DMS53 (cell line): ENCODE results near the gene IFITM1.
"Not testable (repeated sequence)": the region's sequence is repeated elsewhere in the genome, so short reads cannot be mapped to it uniquely, and the experiment has no call there.

Experiments
- DNase-seq: peaks from one replicate; lab custom pipeline; 2025; lab: John Stamatoyannopoulos, UW

The IFITM1 gene

DNA sequence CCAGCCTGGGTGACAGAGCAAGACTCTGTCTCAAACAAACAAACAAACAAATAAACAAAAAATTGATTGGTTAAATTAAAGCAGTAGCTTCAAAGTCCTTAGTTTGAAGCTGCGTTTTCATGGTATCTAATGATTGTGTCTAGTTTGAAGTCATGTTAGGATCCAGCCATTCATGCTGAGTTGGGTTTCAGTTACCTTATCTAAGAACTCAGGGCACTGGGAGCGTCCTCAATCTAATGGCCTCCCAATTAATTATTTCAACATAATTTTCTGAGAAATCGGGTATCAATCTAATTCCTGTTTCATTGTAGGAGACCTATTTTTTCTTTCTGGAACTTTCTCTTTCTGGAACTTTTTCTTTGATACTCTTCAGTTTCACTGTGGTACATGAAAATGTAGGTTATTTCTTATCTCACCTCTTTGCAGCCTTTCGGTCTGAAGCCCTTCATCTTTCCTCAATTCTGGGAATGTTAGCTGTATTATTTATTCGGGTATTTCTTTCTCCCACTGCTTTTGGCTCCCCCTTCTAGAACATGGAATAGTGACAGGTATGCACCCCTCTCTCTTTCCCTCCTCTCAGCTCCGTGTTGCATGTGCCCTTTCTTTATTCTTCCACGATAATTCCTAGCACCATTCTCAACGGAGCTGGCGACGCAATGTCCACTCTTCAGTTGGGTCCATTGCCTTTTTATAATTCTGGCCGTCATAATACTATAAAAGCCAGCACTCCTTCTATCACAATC is 31.2 kb downstream of the IFITM1 start:
- no peak for DNase-seq

DNA sequence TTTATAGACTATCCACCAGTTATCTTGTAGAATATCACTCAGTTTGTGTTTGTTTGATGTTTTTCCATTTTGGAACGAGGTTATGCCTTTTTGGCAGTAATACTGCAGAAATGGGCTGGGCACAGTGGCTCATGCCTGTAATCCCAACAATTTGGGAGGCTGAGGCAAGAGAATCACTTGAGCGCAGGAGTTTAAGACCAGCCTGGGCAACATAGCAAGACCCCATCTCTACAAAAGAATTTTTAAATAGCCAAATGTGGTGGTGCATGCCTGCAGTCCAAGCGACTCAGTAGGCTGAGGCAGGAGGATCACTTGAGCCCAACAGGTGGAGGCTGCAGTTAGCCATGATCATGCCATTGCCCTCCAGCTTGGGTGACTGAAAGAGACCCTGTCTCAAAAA is 32.7 kb downstream of the IFITM1 start:
- no peak for DNase-seq

DNA sequence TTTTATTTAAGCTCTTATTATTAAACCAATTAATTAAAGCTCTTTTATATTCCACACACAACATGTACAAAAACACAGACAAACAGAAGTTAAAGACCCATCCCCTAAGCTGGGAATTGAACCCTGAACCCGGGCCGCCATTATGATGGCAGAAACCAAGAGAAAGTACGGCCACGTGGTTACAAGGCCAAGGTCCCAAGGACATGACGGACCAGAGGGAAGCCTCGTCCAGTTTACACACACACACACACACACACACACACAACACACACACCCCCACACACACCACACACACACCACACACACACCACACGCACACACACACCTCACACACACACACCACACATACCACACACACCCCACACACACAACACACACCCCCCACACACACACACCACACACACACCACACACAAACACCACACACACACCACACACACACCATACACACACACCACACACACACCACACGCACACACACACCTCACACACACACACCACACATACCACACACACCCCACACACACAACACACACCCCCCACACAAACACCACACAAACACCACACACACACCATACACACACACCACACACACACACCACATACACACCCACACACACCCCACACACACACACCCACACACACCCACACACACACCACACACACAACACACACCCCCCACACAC is 35.6 kb downstream of the IFITM1 start:
- not testable (repeated sequence) for DNase-seq

DNA sequence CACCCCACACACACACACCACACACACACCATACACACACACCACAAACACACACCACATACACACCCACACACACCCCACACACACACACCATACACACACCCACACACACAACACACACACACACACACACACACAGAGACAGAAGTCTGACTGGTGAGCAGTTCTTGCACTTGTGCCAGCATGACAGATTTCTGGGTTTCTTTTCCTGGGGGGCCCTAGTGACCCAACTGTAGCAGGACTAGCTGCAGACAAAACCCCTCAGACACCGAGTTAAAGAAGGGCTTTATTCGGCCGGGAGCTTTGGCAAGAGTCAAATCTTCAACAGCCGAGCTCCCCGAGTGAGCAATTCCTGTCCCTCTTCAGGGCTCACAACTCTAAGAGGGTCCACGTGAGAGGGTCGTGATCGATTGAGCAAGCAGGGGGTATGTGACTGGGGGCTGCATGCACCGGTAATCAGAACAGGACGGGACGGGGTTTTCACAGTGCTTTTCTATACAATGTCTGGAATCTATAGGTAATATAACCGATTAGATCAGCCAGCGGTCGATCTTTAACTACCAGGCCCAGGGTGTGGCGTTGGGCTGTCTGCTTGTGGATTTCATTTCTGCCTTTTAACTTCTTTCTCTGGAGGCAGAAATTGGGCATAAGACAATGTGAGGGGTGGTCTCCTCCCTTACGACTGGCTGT is 36.3 kb downstream of the IFITM1 start:
- not testable (repeated sequence) for DNase-seq

DNA sequence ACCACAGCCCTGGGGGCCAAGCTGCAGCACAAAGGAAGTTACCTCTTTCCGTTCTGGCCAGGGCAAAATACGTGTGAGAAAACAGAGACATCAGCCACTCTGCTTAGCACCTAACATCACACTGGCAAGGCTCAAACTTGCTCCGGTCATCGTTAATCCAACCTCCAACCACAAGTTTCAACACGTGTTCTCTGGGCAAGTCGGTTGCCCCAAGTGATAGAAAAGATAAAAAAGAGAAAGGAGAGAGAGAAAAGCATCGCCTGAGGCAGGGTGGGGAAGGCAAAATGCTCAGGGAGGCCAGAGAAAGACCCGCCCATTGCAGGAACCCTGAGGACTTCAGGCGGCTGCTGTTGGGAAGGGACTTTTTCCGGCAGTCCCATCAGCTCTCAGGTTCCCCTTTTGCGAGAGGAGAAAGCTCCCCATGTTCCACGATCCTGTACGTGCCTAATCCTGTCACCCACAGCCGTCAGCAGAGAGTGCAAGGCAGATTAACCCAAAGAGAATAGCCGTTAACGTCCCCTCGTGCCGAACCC is 36.9 kb downstream of the IFITM1 start:
- DNase-seq, result no peak

DNA sequence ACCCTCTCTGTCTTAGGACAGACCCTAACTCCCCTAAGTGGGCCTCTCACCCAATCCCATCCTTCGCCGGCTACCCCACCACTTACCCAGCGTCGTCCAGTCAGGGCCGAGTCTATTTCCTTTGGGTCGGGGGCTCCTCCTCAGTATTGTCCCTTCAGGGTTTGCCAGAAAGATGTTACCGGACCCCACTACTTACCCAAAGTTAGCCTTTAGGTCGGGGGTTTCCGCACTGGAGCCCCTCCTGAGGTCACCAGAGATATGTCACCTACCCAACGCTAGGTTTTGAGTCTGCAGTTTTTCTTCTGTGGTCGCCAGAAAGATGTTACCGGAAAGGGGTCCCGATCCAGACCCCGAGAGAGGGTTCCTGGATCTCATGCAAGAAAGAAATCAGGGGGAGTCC is 37.6 kb downstream of the IFITM1 start:
- DNase-seq, result no peak

DNA sequence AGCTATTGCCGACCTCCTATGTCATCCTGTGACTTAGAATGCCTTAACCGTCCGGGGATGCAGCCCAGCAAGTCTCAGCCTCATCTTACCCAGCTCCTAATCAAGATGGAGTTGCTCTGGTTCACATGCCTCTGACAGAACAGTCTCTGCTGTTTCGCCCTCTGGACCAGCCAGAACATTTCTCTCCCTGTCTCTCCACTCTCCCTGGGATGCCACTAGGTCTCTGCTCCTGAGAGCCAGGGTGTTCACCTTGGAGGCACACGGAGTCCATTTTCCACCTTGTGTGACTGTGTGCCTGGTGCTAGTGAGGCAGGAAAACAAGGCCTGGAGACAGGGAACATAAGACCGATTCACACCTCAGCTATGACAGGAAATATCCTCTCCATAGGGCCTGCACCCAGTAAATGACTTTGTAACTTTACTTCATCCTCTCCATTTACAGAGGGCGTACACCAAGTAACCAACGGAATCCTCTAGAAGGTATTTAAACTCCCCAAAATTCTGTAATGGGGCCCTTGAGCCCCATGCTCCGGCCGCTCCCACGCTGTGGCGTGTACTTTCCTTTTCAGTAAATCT is 38.7 kb downstream of the IFITM1 start:
- no peak for DNase-seq

DNA sequence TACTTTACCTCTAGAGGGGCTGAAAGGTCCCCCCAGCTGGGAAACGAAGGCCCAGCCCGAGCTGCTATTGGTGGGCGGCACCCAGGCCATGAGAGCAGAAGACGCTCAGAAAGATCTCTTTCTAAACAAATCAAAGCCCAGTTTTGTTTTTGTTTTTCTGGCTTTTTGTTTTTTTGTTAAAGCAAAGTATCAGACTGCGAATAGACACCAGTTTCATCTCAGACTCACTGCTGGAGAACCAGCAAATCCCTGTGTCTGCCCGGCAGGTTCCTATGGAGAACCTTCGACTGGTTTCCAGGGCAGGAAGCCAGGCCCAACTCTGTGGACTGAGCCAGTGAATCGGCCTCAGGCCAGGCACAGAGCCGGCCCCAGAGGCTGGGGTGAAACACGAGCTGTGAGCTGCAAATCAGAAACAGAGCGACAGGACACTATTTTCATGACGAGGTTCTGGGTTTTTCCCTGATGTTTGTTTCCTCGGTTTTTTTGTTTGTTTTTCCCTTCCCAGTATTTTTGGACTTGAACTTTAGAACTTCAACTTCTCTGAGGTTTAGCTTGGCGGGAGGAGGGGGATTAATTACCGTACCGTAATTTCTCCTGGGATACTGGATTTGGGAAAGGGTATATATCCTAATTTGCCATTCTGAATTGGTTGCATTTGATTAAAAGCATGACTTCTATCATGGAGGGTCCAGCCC is 39.5 kb downstream of the IFITM1 start:
- DNase-seq, result no peak

DNA sequence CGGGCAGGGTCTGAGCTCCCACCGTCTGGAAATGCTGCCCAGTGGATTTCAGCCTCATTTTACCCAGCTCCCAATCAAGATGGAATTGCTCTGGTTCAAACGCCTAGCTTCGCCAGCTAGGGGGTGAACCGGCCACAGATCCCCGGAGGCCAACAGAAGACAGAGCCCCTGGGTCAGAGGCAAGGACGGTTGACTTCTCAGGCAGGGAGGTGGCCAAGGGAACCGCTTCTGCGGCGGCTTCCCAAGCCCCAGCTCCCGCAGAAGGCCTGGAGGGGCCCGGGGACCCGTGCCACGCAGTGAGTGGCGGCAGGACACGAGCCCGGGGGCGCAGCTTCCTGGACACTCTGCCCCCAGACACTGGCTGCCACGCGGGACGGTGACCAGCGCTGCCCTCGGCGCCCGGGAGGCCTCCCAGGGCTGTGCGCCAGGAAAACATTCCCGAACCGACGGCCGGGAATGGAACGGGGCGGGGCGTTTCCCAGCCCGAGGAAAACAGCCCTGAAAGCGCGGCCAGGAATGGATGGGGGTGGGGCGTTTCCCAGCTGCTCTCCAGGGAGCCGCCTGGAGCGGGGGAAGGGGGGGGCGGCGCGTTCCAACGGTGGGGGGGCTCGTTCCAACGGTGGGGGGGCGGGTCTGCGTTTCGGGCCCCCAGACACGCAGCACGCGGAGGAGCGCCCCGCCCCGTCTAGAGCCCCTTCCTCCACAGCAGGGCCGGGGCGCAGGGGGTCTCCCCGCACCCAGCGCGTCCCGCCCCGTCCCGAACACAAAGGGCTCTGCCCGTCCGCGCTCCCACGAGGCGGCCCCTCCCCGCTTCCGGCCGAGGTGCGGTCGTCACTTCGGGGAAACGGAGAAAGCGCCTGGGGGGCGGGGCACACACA is 42.0 kb downstream of the IFITM1 start:
- peak; percentile 89 for DNase-seq

DNA sequence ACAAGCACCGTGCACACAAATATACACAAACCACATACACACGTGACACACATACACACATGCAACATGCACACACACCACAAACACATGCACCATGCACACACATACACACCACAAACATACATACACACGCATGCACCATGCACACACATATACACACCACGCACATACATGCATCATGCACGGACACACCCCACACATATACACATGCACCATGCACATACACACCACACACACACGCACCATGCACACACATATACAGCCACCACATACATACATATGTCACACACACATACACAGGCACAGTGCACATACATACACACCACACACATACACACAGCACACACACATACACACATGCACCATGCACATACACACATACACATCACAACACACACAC is 42.8 kb downstream of the IFITM1 start:
- DNase-seq, result no peak

DNA sequence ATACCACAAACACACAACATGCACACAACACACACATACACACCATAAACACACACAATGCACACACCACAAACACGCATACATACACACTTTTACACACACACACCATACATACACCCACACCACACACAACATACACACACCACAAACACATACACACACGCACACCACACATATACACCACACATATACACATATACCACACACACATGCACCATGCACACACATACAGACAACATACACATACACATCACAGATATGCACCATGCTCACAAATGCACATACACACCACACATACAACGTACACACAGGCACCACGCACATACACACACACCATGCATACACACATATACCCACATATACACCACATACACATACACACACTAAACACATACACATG is 43.7 kb downstream of the IFITM1 start:
- no peak for DNase-seq

DNA sequence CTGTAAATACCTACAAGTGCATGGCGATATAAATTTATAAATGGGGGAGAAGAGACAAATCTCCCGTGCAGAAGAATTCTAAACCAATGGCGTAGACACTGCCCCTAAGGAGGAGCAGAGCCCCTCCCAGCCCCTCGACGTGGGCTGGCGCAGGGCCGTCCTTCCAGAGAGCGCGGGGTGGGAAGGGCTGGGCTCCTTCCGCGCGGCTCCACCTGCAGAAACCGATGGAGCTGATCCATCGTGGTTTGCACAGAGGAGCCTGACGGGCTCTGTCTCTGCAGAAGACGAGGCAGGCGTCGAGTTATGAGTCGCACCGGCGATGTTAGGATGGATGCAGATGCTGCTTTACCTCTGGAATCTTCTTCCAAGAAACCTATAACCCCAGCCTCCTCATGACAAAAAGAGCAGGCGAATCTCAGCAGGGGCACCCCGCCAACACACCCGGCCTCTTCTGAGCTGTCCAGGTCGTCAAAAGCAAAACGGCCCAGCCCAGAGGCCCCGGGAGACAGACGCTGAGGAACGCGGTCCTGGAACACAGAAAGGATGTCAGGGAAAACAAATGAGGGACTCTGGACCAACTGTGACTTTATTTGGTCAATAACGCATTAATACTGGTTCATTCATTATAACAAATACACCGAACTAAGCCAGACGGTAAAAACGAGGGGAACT is 44.4 kb downstream of the IFITM1 start:
- peak; percentile 60 for DNase-seq

DNA sequence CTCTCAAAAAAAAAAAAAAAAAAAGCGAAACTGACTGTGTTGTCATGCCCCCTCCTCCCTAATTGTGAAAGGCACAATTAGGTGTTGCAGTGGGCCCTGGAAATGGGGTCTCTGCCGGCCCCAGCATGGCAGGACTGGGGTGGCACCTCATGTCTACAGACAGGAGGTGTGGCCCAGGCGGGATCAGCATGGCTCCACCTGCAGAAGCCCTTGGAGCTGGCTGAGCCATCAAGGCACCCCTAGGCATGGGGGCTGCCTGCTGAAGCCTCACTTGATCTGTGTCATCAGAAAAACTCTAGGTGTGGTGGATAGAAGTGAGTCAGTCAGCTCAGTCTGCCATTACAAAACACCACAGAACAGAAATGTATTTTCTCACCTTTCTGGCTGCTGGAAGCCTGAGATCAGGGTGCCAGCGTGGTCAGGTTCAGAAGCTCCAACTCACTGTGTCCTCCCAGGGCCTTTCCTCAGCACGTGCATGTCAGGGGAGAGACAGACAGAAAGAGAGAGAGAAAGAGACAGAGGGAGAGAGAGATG is 45.4 kb downstream of the IFITM1 start:
- DNase-seq, result no peak

DNA sequence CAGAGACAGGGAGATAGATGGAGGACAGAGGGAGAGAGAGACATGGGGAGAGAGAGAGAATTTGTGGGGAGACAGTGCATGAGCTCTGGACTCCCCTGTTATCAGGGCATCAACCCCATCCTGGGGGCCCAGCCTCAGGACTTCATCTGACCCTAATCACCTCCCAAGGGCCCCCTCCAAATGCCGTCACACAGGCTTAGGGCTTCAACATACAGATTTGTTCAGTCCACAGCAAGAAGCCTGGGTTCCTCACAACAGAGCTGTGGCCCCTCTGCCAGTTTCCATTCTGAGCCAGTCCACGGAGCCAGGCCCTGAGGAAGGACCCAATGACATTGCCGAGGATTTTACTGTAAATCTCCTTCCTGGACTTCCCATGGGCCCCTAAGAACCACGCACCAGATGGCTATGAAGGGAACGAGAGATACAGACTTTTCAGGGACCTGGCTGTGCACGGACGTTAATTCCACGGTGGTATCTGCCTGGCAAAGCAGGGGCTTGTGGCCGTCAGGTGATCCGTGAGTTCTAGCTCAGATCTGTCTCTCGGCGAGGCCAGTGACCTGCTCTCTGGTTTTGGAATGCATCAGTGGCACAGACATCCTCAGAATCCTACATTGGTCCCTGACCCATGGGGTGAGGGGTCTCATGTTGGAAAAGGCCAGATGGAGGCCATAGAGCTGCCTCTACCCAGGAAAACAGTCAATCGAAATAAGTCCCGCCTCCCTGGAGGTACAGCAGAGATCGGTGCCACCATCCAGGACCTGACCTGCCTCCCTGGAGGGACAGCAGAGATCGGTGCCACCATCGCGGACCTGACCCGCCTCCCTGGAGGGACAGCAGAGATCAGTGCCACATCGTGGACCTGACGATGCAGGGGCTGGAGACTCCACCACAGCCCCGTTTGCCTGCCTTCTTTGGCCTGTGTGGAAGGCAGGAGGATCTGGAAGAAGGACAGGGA is 46.8 kb downstream of the IFITM1 start:
- no peak for DNase-seq

DNA sequence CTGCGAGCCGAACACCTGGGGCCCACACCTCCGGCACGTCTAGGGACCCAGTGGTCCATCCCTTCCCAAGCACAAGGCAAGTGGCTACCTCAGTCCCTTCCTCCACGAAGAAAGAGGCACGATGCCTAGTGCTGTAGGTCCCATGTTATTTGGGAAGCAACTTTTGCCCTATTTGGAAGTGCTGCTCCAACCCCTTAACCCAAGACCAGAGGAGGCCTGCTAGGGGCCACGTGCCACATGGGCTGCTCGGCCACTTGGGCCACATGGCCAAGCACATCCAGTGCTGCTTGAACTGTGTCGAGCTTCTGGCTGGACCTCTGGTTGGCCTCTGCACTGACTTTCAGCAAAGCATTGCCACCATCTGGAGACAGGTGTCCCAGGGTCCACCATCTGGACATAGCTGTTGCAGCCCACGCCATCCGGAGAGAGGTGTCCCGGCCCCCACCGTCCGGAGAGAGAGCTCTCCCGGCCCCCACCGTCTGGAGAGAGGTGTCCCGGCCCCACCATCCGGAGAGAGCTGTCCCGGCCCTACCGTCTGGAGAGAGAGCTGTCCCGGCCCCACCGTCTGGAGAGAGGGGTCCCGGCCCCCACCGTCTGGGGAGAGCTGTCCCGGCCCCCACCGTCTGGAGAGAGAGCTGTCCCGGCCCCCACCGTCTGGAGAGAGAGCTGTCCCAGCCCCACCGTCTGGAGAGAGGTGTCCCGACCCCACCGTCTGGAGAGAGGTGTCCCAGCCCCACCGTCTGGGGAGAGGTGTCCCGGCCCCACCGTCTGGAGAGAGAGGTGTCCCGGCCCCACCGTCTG is 49.0 kb downstream of the IFITM1 start:
- no peak for DNase-seq

DNA sequence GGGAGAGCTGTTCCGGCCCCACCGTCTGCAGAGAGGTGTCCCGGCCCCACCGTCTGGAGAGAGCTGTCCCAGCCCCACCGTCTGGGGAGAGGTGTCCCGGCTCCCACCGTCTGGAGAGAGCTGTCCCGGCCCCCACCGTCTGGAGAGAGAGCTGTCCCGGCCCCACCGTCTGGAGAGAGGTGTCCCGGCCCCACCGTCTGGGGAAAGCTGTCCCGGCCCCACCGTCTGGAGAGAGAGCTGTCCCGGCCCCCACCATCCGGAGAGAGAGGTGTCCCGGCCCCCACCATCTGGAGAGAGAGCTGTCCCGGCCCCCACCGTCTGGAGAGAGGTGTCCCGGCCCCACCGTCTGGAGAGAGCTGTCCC is 49.6 kb downstream of the IFITM1 start:
- DNase-seq, result not testable (repeated sequence)

DNA sequence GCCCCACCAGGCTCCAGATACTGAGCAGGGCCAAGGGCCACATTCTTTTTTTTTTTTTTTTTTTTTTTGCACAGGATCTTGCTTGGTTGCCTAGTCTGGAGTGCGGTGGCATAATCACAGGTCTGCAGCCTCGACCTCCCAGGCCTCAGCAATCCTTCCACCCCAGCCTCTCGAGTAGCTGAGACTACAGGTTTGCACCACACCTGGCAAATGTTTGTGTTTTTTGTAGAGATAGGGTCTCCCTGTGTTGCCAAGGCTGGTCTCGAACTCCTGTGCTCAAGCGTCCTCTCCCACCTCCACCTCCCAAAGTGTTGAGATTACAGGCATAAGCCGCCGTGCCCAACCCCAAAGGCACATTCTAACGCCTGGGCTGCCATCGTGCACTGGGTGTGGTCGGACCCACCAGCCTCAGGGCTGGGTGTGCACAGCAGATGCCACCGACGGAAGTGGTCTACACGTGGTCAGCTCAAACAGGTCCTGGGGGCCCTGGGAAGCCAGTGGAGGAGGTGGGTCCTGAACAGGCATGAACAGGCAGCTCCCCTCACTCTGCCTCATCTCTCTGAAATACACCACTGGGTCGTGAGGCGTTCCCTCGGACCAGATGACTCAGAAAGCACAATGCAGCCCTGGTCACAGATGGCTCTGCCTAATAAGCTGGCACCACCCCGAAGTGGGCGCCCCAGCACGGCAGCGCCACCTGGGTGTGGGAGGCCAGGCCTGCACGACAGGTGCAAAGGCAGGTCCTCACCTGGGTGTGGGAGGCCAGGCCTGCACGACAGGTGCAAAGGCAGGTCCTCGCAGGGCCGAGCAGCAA is 50.3 kb downstream of the IFITM1 start:
- DNase-seq, result peak; percentile 100
